AG04450 (cell line): ENCODE data around the gene SKIC2. TPM values are rescaled to one million over a fixed set of nuclear protein-coding genes. Genes with fewer than 3 reads are reported as not detected.

ENCODE experiments used
- CTCF ChIA-PET: fragments of 300-600, 350-600 bp; formaldehyde crosslinking; extraction: SDS; loops from one replicate; lab custom pipeline; 2022; ENCODE audit warnings: antibody characterized with exemption, inconsistent platforms; lab: Charles Lee
- POLR2A ChIA-PET: fragments of 350-600 bp; formaldehyde crosslinking; extraction: SDS; loops from one replicate; lab custom pipeline; 2021; ENCODE audit warnings: antibody characterized with exemption, inconsistent platforms; lab: Yijun Ruan, JAX
- DNase-seq: peaks from one replicate; pipeline ENCODE4 v3.0.0-alpha.2; 2011; ENCODE audit warnings: low read depth, low spot score
- H3K27ac ChIP-seq: one replicate; pipeline ENCODE4 v1.5.1; 2012; ENCODE audit warnings: low read depth, low read length, control low read depth
- H3K27me3 ChIP-seq: one replicate; pipeline ENCODE4 v1.6.0; 2012; ENCODE audit warnings: low read length; ENCODE audit not compliant: control insufficient read depth, insufficient read depth
- H3K4me3 ChIP-seq: 2 replicates; pipeline ENCODE4 v1.5.1; 2011; ENCODE audit warnings: mild to moderate bottlenecking, low read depth, low read length, control low read depth
- H3K9me3 ChIP-seq: 2 replicates; pipeline ENCODE4 v1.5.1; 2012; ENCODE audit warnings: low read length; ENCODE audit not compliant: control insufficient read depth, insufficient read depth
- polyA plus RNA-seq: library from polyadenylated mRNA; depleted of rRNA; stranded (reverse); fragments of >200 nt; gene quantifications from 2 replicates; pipeline ENCODE4 v1.2.3, GENCODE V29; 2011
- TF ChIP-seq, protein P1 (sequence below): IDR thresholded peaks from 2 replicates; pipeline ENCODE4 v1.5.1; 2011; ENCODE audit warnings: low read depth, low read length, control low read depth, inconsistent platforms

The SKIC2 gene
- polyA plus RNA-seq, 1 experiment, result 26.0 TPM

DNA sequence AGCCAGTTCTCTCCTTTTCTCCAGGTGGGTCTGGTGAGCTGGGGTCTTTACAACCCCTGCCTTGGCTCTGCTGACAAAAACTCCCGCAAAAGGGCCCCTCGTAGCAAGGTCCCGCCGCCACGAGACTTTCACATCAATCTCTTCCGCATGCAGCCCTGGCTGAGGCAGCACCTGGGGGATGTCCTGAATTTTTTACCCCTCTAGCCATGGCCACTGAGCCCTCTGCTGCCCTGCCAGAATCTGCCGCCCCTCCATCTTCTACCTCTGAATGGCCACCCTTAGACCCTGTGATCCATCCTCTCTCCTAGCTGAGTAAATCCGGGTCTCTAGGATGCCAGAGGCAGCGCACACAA is 13.8 kb upstream of the SKIC2 start:
- ChIA-PET CTCF (interaction anchor here (0.6 kb wide), 1 partner anchor 1603 kb away, joined by 3 read pairs; no protein-coding TSS in a partner anchor), POLR2A (interaction anchor here (0.7 to 1.3 kb wide), 5 partner anchors 14 to 48 kb away, joined by 3 to 9 read pairs (median 4); partner anchors contain the start of genes EHMT2 and SKIC2)
- Histone ChIP-seq H3K27me3 (no peaks in the 10 kb centered on the region), H3K9me3 (no peaks in the 10 kb centered on the region; the same call in 1 of the 2 replicates), H3K4me3 (no peak overlapping the region), H3K27ac (peak overlapping the region; percentile 83)
- no peak for DNase-seq
- TF ChIP-seq, protein P1, sequence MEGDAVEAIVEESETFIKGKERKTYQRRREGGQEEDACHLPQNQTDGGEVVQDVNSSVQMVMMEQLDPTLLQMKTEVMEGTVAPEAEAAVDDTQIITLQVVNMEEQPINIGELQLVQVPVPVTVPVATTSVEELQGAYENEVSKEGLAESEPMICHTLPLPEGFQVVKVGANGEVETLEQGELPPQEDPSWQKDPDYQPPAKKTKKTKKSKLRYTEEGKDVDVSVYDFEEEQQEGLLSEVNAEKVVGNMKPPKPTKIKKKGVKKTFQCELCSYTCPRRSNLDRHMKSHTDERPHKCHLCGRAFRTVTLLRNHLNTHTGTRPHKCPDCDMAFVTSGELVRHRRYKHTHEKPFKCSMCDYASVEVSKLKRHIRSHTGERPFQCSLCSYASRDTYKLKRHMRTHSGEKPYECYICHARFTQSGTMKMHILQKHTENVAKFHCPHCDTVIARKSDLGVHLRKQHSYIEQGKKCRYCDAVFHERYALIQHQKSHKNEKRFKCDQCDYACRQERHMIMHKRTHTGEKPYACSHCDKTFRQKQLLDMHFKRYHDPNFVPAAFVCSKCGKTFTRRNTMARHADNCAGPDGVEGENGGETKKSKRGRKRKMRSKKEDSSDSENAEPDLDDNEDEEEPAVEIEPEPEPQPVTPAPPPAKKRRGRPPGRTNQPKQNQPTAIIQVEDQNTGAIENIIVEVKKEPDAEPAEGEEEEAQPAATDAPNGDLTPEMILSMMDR, result no peak

DNA sequence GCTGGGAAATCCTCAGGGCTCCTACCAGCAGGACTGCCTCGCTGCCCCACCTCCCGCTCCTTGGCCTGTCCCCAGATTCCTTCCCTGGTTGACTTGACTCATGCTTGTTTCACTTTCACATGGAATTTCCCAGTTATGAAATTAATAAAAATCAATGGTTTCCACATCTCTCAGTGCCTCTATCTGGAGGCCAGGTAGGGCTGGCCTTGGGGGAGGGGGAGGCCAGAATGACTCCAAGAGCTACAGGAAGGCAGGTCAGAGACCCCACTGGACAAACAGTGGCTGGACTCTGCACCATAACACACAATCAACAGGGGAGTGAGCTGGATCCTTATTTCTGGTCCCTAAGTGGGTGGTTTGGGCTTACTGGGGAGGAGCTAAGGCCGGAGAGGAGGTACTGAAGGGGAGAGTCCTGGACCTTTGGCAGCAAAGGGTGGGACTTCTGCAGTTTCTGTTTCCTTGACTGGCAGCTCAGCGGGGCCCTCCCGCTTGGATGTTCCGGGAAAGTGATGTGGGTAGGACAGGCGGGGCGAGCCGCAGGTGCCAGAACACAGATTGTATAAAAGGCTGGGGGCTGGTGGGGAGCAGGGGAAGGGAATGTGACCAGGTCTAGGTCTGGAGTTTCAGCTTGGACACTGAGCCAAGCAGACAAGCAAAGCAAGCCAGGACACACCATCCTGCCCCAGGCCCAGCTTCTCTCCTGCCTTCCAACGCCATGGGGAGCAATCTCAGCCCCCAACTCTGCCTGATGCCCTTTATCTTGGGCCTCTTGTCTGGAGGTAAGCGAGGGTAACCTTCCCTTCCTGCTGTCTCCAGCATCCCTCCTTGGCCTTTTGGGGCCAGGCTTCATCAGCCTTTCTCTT is 13.2 kb upstream of the SKIC2 start, which contains the start of gene CFB:
Gene CFB, plus strand, starts transcription at position 589 of the 863 bp plus-strand sequence. Its CDS starts 127 bp downstream, at position 716.
- ChIA-PET CTCF (interaction anchor here (0.6 kb wide), 1 partner anchor 1603 kb away, joined by 3 read pairs; no protein-coding TSS in a partner anchor), POLR2A (interaction anchor here (0.6 to 1.3 kb wide), 6 partner anchors 13 to 101 kb away, joined by 3 to 9 read pairs (median 4); partner anchors contain the start of genes EHMT2 and SKIC2)
- Histone ChIP-seq H3K9me3 (no peaks in the 10 kb centered on the region; the same call in 1 of the 2 replicates), H3K27ac (peak within 1 kb of the TSS; percentile 83), H3K4me3 (peak within 1 kb of the TSS; percentile 43), H3K27me3 (no peaks in the 10 kb centered on the region)
- DNase-seq, result peak; percentile 46
- TF ChIP-seq, protein P1, result no peak

DNA sequence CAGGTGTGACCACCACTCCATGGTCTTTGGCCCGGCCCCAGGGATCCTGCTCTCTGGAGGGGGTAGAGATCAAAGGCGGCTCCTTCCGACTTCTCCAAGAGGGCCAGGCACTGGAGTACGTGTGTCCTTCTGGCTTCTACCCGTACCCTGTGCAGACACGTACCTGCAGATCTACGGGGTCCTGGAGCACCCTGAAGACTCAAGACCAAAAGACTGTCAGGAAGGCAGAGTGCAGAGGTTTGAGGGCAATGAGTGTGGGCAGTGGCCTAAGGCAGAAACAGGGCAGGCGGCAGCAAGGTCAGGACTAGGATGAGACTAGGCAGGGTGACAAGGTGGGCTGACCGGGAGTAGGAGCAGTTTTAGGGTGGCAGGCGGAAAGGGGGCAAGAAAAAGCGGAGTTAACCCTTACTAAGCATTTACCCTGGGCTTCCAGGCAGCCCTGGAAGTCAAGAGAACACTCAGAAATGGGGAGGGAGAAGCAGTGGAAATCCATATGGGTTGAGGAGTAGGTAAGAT is 12.5 kb upstream of the SKIC2 start:
- Histone ChIP-seq H3K27me3 (no peaks in the 10 kb centered on the region), H3K4me3 (no peak overlapping the region; the same call in 1 of the 2 replicates), H3K27ac (peak overlapping the region; percentile 83), H3K9me3 (no peaks in the 10 kb centered on the region; the same call in 1 of the 2 replicates)
- ChIA-PET CTCF (no interaction called here), POLR2A (interaction anchor here (0.6 to 1.1 kb wide), 2 partner anchors 44 to 101 kb away, joined by 3 to 4 read pairs; no protein-coding TSS in a partner anchor)
- DNase-seq, result no peak
- TF ChIP-seq, protein P1, result no peak

DNA sequence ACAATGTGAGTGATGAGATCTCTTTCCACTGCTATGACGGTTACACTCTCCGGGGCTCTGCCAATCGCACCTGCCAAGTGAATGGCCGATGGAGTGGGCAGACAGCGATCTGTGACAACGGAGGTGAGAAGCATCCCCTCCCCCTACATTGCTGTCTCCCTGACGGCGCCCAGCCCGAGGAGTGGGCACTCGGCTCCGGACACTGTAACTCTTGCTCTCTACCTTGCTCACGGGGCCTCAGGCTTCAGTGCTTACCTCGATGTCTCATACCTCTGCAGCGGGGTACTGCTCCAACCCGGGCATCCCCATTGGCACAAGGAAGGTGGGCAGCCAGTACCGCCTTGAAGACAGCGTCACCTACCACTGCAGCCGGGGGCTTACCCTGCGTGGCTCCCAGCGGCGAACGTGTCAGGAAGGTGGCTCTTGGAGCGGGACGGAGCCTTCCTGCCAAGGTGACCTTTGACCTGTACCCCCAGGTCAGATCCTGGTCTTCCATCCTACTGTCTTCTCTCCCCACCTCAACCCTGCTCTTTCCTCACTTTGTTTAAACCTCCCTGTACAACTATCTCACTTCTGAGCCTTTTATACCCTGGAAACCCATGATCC is 11.8 kb upstream of the SKIC2 start:
- TF ChIP-seq, protein P1, result no peak

More for the DNA sequence above, 11.8 kb upstream of the SKIC2 start:
- H3K9me3 ChIP-seq, result no peaks in the 10 kb centered on the region; the same call in 1 of the 2 replicates
- no peaks in the 10 kb centered on the region for H3K27me3 ChIP-seq
- H3K27ac ChIP-seq, result no peak overlapping the region
- H3K4me3 ChIP-seq, result no peak overlapping the region
- POLR2A ChIA-PET, result no interaction called here
- no peak for DNase-seq
- CTCF ChIA-PET, result no interaction called here
